Kidney (tissue), 14 donors: ENCODE measurements around the gene PSMC5. TPM values are rescaled to one million over a fixed set of nuclear protein-coding genes. Genes with fewer than 3 reads are reported as not detected.

Experiments used
- DNase-seq, 5 donors: peaks; one replicate each; pipeline ENCODE4 v3.0.0-alpha.2; 2013 to 2020
- FAIRE-seq: peaks from 2 replicates; lab custom pipeline; 2012; peaks lifted over from hg19 to GRCh38; lab: Jason Lieb, UNC
- H3K27ac ChIP-seq, 2 donors: one replicate each; pipeline ENCODE4 v1.7.0; 2013; ENCODE audit warnings: low read depth in 2 of 2, low read length in 2 of 2, inconsistent platforms in 1 of 2
- H3K27me3 ChIP-seq: one replicate; pipeline ENCODE4 v1.7.1; 2013; ENCODE audit warnings: low read length, inconsistent platforms; ENCODE audit not compliant: control insufficient read depth, insufficient read depth
- H3K36me3 ChIP-seq, 3 donors: one replicate each; pipeline versions ENCODE4 v1.7.0 to v1.7.1; 2013; ENCODE audit warnings: low read length in 3 of 3, control low read depth in 1 of 3, inconsistent platforms in 1 of 3; ENCODE audit not compliant: insufficient read depth in 3 of 3, control insufficient read depth in 2 of 3
- H3K4me1 ChIP-seq, 3 donors: one replicate each; pipeline versions ENCODE4 v1.7.0 to v1.7.1; 2013; ENCODE audit warnings: low read length in 3 of 3, inconsistent platforms in 1 of 3, low read depth in 1 of 3; ENCODE audit not compliant: control insufficient read depth in 2 of 3, insufficient read depth in 2 of 3
- H3K4me3 ChIP-seq, 3 donors: one replicate each; pipeline versions ENCODE4 v1.7.0 to v1.8.1; 2013; ENCODE audit warnings: low read length in 3 of 3, control low read depth in 1 of 3, inconsistent platforms in 1 of 3
- H3K9ac ChIP-seq, 3 donors: one replicate each; pipeline versions ENCODE4 v1.7.0 to v1.7.1; 2013; ENCODE audit warnings: low read length in 3 of 3, control low read depth in 1 of 3, inconsistent platforms in 1 of 3
- H3K9me3 ChIP-seq, 3 donors: one replicate each; pipeline versions ENCODE4 v1.7.0 to v1.7.1; 2013; ENCODE audit warnings: low read length in 3 of 3, control low read depth in 1 of 3, inconsistent platforms in 1 of 3; ENCODE audit not compliant: control insufficient read depth in 2 of 3, insufficient read depth in 1 of 3
- intact Hi-C: fragments of 100-400 bp; cut with DNase I; formaldehyde crosslinking; loops from one replicate; pipeline ENCODE4 v1.11.1; 2022
- polyA plus RNA-seq: library from polyadenylated mRNA; stranded (reverse); fragments of 350-450 nt; fragmentation: Illumina TruSeq; extraction: RNeasy Lipid Tissue Mini Kit (QIAGEN cat#74804); gene quantifications from one replicate; pipeline ENCODE4 v1.2.3, GENCODE V29; 2014; ENCODE audit warnings: low read depth, low replicate concordance; ENCODE audit not compliant: insufficient read depth
- total RNA-seq: library from RNA; stranded (reverse); fragmentation: NEBNext Ultra II Directional; extraction: Animal tissue kit (Norgen Biotek cat#: 25700); gene quantifications from one replicate; pipeline ENCODE4 v1.2.1, GENCODE V29; 2021
- TF ChIP-seq, protein P1 (sequence below): IDR thresholded peaks from 3 replicates; pipeline ENCODE4 v1.5.1; 2012; ENCODE audit warnings: mild to moderate bottlenecking, moderate library complexity, borderline replicate concordance; ENCODE audit not compliant: insufficient read depth; ENCODE audit errors: extremely low read depth
- donor health status: control.
- donor health status: control.
- donor health status: control.
- donor health status: control.
- donor health status: control.
- donor health status: DM: yes; HTN: yes; CAD: no.
- donor health status: Normal renal cell carcinoma (clear cell type).

PSMC5 gene
- total and polyA plus RNA-seq, 2 donors from 2014 or later: 145 to 247 TPM

DNA sequence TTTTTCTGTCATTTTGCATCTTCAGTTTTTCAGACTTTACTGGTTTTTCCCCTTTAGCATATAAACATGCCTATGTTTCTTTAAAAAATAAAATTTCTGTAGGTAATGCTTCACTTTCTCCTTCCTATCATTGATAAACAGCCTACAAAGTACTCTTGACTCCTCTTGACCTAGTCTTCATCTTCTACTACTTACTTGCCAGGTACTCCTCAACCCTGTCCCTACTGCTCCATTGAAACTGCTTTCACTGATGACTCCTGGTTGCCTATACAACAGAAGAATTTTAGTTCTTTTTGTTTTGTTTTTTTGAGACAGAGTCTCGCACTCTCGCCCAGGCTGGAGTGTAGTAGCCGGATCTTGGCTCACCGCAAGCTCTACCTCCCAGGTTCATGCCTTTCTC lies 46.3 kb upstream of the PSMC5 start:
- H3K4me1 ChIP-seq: peaks cover 0 to 4% (median 0%) of the 10 kb centered on the region in 3 donors
- no peak for FAIRE-seq
- no peak for DNase-seq
- no peaks in the 10 kb centered on the region for H3K9me3 ChIP-seq
- H3K27ac ChIP-seq: no peak overlapping the region
- no peak overlapping the region for H3K4me3 ChIP-seq
- no peak overlapping the region for H3K9ac ChIP-seq
- intact Hi-C loops: no loop called here
- H3K27me3 ChIP-seq: no peaks in the 10 kb centered on the region
- TF ChIP-seq, protein P1, sequence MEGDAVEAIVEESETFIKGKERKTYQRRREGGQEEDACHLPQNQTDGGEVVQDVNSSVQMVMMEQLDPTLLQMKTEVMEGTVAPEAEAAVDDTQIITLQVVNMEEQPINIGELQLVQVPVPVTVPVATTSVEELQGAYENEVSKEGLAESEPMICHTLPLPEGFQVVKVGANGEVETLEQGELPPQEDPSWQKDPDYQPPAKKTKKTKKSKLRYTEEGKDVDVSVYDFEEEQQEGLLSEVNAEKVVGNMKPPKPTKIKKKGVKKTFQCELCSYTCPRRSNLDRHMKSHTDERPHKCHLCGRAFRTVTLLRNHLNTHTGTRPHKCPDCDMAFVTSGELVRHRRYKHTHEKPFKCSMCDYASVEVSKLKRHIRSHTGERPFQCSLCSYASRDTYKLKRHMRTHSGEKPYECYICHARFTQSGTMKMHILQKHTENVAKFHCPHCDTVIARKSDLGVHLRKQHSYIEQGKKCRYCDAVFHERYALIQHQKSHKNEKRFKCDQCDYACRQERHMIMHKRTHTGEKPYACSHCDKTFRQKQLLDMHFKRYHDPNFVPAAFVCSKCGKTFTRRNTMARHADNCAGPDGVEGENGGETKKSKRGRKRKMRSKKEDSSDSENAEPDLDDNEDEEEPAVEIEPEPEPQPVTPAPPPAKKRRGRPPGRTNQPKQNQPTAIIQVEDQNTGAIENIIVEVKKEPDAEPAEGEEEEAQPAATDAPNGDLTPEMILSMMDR: no peak
- H3K36me3 ChIP-seq: peaks cover 0 to 10% (median 6%) of the 10 kb centered on the region in 3 donors

DNA sequence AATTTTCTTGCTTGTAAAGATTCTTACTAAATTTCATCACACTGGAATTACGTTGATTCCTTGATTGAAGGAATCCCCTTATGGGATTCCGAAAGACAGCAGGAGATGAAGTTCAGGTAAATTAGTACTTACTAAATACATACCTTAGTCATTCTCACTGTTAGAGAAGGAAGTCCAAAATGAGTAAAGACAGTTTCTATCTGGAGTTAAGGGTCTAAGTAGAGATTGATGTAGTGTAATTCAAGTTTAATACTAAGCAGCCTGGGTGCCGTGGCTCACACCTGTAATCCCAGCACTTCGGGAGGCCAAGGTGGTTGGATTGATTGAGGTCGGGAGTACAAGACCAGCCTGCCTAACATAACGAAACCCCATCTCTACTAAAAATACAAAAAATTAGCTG lies 43.7 kb upstream of the PSMC5 start:
- intact Hi-C loops: no loop called here
- H3K4me1 ChIP-seq: peaks cover 0 to 2% (median 0%) of the 10 kb centered on the region in 3 donors
- no peak for DNase-seq
- H3K4me3 ChIP-seq: no peak overlapping the region
- no peaks in the 10 kb centered on the region for H3K9me3 ChIP-seq
- TF ChIP-seq, protein P1: no peak
- peaks cover 5 to 20% (median 12%) of the 10 kb centered on the region in 3 donors for H3K36me3 ChIP-seq
- H3K9ac ChIP-seq: no peak overlapping the region
- H3K27me3 ChIP-seq: no peaks in the 10 kb centered on the region
- H3K27ac ChIP-seq: no peak overlapping the region
- no peak for FAIRE-seq

GRCh38 chr17:63785556-63785955 lies 41.7 kb upstream of the PSMC5 start:
- peaks cover 0 to 2% (median 0%) of the 10 kb centered on the region in 3 donors for H3K4me1 ChIP-seq
- no peak overlapping the region for H3K9ac ChIP-seq
- TF ChIP-seq, protein P1: no peak
- intact Hi-C loops: no loop called here
- no peak overlapping the region for H3K4me3 ChIP-seq
- no peak overlapping the region for H3K27ac ChIP-seq
- FAIRE-seq: no peak
- no peak for DNase-seq
- no peaks in the 10 kb centered on the region for H3K9me3 ChIP-seq
- H3K36me3 ChIP-seq: peaks cover 5 to 26% (median 11%) of the 10 kb centered on the region in 3 donors
- no peaks in the 10 kb centered on the region for H3K27me3 ChIP-seq

DNA sequence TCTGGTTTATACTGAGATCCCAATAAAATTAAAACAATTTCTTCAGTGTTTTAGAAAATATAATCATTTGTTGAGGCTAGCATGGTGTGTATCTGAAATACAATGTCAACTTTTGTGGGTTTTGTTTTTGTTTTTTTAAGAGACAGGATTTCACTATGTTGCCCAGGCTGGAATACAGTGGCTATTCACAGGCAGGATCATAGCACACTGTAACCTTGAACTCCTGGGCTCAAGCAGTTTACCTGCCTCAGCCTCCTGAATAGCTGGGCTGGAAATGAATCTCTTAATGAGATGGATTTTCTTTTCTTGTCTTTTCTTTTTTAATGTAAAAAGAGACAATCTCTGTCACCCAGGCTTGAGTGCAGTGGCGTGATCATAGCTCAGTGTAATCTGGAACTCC lies 41.1 kb upstream of the PSMC5 start:
- DNase-seq (no peak), FAIRE-seq (no peak)
- H3K27me3 ChIP-seq: no peaks in the 10 kb centered on the region
- TF ChIP-seq, protein P1: no peak
- H3K9me3 ChIP-seq: no peaks in the 10 kb centered on the region
- intact Hi-C loops: no loop called here
- H3K4me3 ChIP-seq: no peak overlapping the region
- no peak overlapping the region for H3K9ac ChIP-seq
- no peak overlapping the region for H3K27ac ChIP-seq
- H3K36me3 ChIP-seq: peaks cover 5 to 26% (median 11%) of the 10 kb centered on the region in 3 donors
- H3K4me1 ChIP-seq: peaks cover 0 to 2% (median 0%) of the 10 kb centered on the region in 3 donors
